Fibroblast of the conjunctiva (primary cell): ENCODE data around the gene C1QTNF5.

Source experiments
- DNase-seq: peaks from one replicate; pipeline ENCODE4 v3.0.0-alpha.2; 2010; ENCODE audit warnings: low read depth

The C1QTNF5 gene

DNA sequence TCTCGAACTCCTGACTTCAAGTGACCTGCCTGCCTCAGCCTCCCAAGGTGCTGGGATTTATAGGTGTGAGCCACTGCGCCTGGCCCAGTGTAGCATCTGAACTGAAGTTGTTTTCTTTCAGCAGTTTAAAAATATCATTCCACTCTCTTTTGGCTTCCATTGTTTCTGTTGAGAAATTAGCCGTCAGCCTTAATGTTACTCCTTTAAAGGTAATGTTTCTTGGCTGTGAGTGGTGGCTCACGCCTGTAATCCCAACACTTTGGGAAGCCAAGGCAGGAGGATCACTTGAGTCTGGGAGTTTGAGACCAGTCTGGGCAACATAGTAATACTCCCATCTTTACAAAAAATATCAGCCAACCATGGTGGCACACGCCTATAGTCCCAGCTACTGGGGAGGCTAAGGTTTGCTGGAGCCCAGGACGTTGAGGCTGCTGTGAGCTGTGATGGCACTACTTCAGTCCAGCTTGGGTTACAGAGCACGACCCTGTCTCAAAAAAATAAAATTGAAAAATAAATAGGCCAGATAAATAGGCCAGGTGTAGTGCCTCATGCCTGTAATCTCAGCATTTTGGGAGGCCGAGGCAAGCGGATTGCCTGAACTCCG, 49.7 kb downstream of the C1QTNF5 start:
- no peak for DNase-seq
